SH-SY5Y (cell line): Measurements from ENCODE around the gene IL36G.

Experiments used
- GATA2 ChIP-seq: IDR thresholded peaks from 2 replicates; pipeline ENCODE4 v1.6.1; 2011; ENCODE audit warnings: mild to moderate bottlenecking, low read depth, low read length
- GATA3 ChIP-seq: IDR thresholded peaks from 2 replicates; pipeline ENCODE4 v1.6.1; 2011; ENCODE audit warnings: low read depth, mild to moderate bottlenecking, low read length, moderate library complexity

IL36G gene

DNA sequence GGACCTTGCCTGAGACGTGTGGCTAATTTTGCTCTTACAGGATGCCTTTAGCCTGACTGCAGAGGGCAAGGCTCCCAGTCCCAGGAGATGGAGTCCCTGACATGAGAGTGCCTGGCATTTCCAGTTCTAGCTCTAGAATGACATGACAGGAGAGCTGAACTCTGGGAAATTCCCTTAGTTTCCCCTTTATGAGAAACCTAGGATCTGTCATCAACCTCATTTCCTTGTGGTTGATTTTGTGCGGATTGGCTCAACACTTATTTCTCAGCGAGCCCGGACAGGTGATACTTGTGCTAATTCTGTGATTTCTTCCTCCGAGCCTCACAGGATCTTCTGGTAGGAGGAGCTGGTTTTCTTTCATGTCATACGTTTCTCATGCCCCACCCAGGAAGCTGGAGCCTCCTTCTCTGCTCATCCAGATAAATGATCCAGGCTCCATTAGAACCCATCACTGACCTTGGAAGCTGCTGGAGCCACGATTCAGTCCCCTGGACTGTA, at the start of gene IL36G:
Gene IL36G, plus strand, starts transcription at position 448 of the 498 bp plus-strand sequence. CDS start 633 bp downstream, outside the sequence.
- TF ChIP-seq GATA3: no peak
- TF ChIP-seq GATA2: no peak

DNA sequence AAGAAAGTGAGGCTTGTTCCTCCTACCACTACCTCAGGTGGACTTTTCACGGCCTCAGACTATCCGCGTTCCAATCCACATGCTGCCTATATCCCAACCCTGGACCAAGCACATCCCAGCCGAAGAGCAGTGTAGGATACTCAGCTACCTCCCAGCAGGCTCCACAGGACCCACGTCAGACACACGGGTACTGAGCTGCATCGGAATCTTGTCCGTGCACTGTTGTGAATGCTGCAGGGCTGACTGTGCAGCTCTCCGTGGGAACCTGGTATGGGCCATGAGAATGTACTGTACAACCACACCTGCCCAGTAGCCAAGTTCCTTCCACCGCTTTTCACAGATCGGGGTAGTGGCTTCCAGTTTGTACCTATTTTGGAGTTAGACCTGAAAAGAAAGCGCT, 44.5 kb upstream of the IL36G start:
- TF ChIP-seq GATA3 (no peak), GATA2 (no peak)

DNA sequence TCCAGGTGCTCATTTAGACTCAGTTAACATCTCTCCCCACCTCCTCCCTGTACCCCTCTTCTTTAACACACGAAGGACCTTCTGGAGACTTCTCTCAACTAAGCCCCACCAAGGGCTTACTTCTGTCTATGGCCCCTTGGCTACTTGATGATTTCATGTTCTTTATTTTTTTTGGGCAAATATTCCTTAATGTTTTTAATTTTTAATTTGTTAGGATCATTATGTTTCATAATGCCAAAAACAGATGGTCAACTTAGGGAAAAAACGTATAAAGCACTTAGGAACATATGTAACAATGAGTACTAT, 40.9 kb upstream of the IL36G start:
- no peak for TF ChIP-seq GATA2
- no peak for TF ChIP-seq GATA3

DNA sequence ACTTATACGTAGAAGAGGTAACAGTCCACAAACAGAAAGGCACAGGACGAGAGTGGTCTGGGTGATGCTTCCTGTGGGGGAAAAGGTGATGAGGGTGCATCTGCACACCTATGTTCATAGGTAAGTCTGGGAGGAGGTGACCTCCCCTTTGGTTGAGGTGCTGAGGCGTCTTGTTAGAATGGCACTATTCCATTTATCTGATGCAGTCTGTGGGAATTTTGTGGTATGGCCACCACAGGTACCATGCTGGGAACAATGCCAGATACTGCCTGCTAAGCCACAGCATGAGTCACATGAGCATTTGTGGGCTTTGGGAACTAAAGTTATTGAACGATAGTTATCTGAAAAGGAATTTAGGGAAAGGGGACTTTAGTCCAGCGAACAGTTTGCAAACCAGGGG, 38.9 kb upstream of the IL36G start:
- TF ChIP-seq GATA2 (no peak), GATA3 (no peak)

DNA sequence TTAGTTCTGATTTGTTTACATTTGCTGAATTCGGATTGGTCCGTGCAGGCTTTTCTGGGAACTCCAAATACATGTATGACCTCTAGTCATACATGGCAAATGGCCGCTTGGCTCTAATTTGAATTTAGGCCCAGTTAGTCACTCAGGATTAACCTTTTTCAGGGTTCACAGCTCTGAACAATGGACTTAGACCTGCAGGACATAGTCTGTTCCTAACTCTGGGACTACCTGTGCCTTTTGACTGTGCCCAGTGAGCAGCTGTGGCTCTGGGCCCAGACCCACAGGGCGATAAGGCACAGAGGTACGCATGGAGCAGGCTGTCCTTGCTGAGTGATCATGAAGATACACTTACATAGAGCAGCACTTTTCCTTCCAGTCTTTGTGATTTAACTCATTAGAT, 38.4 kb upstream of the IL36G start:
- no peak for TF ChIP-seq GATA3
- no peak for TF ChIP-seq GATA2

DNA sequence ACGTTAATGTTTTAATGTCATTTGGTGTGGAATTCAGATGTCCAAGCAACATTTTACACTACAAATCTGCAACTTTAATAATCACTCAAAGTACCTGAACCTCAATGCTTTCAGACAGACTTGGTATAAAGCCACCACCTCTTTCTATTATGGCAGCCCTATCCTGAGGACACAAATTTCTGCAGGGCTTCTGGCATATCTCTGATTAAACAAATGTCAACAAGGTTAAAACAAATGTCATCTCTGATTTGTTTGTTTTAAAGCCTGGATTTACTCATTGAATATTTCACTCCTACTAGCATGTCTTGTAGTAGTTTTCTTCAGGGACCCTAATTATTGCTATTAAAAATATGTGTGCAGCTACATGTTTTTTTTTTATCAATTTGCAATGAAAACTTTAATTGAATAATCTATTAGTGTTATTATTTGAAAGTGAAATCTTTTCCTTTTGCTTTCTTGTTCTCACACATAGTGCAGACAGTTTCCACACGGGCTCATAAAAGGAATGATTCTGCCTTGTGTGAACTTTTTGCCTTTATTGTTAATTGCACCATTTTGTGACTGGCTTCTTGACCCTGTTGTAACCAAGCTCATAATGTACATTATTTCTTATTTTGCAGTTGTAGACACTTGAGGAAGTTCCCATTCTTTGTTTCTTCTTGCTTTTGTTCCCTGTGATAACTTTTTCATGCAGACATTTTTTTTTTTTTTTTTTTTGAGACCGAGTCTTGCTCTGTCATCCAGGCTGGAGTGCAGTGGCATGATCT, 36.8 kb upstream of the IL36G start:
- TF ChIP-seq GATA3 (no peak), GATA2 (no peak)

DNA sequence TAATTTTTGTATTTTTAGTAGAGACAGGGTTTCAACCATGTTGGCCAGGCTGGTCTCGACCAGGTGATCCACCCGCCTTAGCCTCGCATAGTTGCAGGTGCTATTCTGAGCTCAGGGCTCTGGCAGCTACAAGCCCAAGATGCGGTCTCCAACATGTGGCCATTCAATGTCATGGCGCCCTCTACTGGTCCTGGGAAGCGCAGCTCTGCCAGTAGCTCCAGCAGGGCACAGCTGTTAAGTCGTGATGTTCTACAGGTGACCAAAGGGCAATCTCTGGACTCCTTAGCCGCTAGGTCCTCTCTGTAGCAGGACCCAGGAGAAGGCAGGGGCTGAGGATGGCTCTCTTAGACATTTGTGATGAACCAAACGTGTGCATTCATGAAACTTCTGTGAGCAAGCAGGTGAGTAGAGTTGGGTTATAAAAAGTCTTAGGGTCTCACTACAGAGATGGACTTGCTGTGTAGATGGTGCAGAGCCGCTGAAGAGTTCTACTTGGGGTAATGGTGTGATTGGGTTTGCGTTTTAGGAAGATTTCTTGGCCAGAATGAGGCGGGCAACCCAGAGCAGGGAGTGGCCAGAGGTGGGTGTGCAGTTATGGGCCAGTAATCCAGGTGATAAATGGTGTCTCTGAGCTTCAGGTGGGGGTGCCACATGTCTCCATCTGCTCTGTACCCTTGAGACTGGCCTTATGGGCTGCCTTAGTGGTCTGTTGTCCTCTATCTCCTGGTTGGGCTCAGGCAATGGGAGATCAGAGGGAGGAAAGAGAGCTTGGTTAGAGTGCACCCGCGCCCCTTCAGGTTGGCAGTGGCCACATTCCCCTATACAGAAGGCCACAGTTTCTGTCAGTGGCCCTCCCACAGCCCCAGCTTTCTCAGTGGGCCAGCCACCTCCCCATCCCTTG, 35.8 kb upstream of the IL36G start:
- TF ChIP-seq GATA2 (no peak), GATA3 (no peak)

DNA sequence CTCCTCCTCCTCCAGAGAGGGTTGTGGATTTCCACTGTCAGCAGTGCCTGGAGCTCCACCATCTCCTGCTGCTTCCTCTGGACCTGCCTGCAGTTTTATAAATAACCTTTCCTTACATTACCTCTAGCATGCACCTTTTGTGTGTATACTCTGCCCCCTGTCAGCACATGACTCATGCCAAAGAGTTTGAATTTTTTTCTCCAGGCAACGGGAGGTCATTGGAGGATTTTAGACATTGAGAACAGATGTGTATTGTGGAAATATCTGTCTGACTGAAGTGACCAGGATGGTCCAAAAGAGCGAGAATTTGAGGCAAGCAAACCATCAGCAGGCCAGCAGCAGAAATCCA, 35.2 kb upstream of the IL36G start:
- TF ChIP-seq GATA2: no peak
- TF ChIP-seq GATA3: no peak

DNA sequence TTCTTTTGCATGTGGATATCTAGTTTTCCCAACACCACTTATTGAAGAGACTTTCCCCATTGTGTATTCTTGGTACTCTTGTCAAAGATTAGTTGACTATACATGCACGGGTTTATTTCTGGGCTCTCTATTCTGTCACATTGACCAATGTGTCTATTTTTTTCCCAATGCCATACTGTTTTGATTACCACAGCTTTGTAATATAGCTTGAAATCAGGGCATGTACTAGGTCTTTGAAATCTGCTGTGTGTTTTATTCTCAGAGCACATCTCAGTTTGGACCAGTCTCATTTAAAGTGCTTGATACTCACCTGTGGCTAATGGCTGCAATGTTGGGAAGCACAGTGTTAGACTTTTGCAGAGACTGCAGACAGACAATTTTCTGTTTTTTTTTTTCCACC, 32.8 kb upstream of the IL36G start:
- TF ChIP-seq GATA2: no peak
- no peak for TF ChIP-seq GATA3

DNA sequence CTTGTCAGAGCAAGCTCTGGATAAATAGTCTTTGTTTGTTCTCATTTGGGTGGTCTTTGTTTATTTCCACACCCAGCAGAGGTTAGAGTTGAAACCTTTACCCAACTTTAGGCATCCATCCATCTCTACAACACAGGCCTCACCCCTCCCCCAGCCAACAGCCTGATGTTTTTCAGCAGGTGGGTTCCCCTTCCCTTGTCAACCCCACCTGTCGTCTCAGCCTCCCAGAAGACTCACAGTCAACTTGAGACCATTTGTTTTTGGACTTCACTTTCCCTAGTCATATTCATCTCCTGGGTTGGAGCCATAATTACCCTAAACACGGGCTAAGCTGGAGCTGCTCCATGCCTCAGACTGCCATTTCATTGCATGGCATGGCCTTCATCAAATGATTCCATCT, 31.7 kb upstream of the IL36G start:
- no peak for TF ChIP-seq GATA2
- no peak for TF ChIP-seq GATA3

DNA sequence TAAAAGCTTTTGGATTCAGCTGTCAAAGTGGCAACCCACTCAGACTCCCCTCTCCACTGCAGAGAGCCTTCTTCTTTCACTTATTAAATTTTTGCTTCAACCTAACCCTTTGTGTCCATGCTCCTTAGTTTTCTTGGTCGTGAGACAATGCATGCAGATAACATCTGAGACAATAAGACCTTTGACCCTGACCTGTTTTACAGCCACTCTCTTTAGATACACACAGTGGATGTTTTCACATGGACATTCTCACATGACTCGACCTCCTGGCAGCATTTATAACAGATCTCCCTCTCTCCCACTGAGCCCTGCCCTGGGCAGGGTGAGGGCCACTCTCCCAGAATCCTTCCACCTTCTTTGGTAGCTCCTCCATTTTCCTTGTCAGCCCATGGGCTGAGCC, 30.4 kb upstream of the IL36G start:
- no peak for TF ChIP-seq GATA2
- TF ChIP-seq GATA3: no peak

DNA sequence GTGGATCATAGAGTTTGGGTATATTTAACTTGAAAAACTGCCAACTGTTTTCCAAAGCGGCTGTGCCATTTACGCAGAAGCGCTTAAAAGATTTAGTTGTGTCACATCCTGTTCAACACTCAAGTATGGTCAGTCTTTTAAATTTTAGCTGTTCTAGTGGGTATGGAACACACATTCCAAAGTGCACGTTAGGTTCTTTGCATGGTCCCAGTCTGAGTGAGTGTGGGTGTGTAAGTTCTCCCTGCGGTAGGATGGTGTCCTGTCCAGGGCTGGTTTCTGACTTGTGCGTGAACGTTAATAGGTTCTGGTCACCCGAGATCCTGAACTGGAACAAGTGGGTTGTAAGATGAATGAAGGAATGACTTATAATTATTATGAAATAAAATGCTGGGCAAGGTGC, 28.4 kb upstream of the IL36G start:
- TF ChIP-seq GATA3 (no peak), GATA2 (no peak)

DNA sequence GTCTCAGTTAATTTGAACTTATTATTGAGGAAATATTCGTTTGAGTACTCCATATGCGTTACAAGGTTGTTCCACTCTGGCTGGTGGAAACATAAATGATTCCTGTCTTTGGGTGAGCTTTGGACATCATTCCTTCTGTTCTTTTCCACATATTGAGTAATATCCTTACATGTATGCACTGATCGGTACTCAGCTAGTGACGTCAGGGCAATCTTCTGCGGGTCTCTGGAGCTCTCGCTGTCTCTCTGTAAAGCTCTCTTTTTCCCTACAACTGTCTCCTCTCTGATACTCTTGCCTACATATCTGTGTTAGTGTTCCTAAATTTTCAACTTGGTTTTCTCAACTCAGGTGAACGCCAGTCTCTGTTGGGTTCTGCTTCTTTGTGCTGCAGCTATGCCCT, 23.4 kb upstream of the IL36G start:
- TF ChIP-seq GATA2 (no peak), GATA3 (no peak)

DNA sequence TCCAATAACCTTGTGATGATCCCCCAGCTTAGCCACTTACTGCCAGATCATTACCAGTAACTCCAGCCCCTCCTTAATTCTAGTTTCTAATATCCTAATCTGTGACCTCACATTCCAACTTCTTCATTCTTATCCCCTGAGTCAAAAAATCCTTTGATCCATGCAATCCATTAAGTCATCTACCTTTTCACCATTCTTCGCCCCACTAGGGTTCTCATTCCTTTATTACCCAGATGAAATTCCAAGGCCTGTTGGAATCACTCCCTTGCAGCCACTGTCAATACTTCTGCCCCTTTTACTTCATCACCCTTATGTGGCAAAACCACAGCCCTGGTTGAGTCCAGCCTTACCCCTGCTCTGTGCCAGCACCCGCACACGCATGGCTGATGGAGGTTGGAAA, 20.3 kb upstream of the IL36G start:
- TF ChIP-seq GATA2 (no peak), GATA3 (no peak)

DNA sequence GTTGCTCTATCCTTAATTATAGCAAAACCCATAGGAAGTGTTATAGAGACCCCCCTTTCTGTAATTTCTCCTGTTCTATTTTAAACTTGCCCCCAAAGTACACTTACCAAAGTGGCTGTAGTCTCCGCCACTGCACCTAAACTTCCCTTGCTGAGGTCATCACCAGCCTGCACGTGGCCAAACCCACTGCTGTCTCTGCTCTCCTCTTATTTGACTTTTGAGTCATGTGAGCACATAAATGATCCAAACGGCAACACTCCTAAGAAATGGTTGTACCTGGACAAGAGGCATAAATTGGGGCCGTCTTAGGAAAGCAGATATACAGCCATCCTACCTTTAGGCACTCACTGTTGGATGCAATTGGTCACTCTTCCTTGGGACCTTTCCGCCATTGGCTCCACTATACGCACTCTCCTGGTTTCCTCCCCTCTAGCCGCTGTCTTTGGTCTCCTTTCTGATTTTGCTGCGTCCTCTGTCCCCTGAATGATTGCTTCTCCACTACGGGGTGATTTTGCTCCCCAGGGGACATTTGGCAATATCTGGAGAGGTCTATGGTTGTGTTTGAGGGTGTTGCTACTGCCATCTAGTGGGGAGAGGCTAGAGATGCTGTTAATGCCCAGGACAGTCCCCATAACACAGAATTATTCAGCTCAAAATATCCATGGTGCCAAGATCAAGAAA, 19.2 kb upstream of the IL36G start:
- TF ChIP-seq GATA3: no peak
- TF ChIP-seq GATA2: no peak
